SU-DHL-6 (cell line): ENCODE results near the gene RALY.

Experiments
- CTCF ChIP-seq: fragments of 200-600 bp; sonication (generic); IDR thresholded peaks from one replicate; pipeline ENCODE4 v1.5.1; 2017; ENCODE audit warnings: antibody characterized with exemption, mild to moderate bottlenecking, low read length, moderate library complexity; ENCODE audit not compliant: insufficient read depth, poor library complexity, severe bottlenecking
- EZH2phosphoT487 ChIP-seq: fragments of 200-600 bp; sonication (generic), shearing (Covaris generic); conservative IDR thresholded peaks from 2 replicates; pipeline ENCODE4 v1.6.1; 2018; ENCODE audit warnings: mild to moderate bottlenecking, antibody characterized with exemption, low read length, moderate library complexity, mixed read lengths

- no peak for TF ChIP-seq CTCF
- no peak for TF ChIP-seq EZH2phosphoT487
Measured at GRCh38 chr20:34047917-34048316, 54.2 kb downstream of the RALY start.
